ENCODE data around the gene SCG5. TPM values are rescaled to one million over a fixed set of nuclear protein-coding genes. Genes with fewer than 3 reads are reported as not detected.
A peak's percentile ranks its signal among the peaks of the same experiment; 100 is the strongest.
"Not testable (repeated sequence)": the region's sequence is repeated elsewhere in the genome, so short reads cannot be mapped to it uniquely, and the experiment has no call there.

SCG5 gene, protein sequence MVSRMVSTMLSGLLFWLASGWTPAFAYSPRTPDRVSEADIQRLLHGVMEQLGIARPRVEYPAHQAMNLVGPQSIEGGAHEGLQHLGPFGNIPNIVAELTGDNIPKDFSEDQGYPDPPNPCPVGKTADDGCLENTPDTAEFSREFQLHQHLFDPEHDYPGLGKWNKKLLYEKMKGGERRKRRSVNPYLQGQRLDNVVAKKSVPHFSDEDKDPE
- polyA plus RNA-seq (ENCODE audit: insufficient read length) = 18.2 TPM
- long read RNA-seq, donor 1, partial matches to known transcripts = 0 of 6 reads
- long read RNA-seq, donor 1, other reads (novel, unspliced or antisense) = 0 of 6 reads
- long read RNA-seq, donor 2, transcript SCG5-202 (6 exons, 1,235 nt) = major isoform, 6 of 9 reads
- long read RNA-seq, donor 2, partial matches to known transcripts = 0 of 9 reads
- long read RNA-seq, donor 2, other reads (novel, unspliced or antisense) = 0 of 9 reads
- long read RNA-seq, donor 3, partial matches to known transcripts = 0 of 4 reads
- long read RNA-seq, donor 3, other reads (novel, unspliced or antisense) = 0 of 4 reads
- long read RNA-seq, donor 4 = 0 reads
- long read RNA-seq, donor 5, transcript SCG5-202 (6 exons, 1,235 nt) = major isoform, 7 of 11 reads
- long read RNA-seq, donor 5, partial matches to known transcripts = 0 of 11 reads
- long read RNA-seq, donor 5, other reads (novel, unspliced or antisense) = 0 of 11 reads
- long read RNA-seq, donor 6, partial matches to known transcripts = 0 of 7 reads
- long read RNA-seq, donor 6, other reads (novel, unspliced or antisense) = 0 of 7 reads
- long read RNA-seq, donor 7, transcript SCG5-202 (6 exons, 1,235 nt) = major isoform, 7 of 13 reads
- long read RNA-seq, donor 7, transcript SCG5-201 (6 exons, 1,238 nt) = minor isoform, 5 of 13 reads
- long read RNA-seq, donor 7, partial matches to known transcripts = 0 of 13 reads
- long read RNA-seq, donor 7, other reads (novel, unspliced or antisense) = 0 of 13 reads
- long read RNA-seq, donor 8, partial matches to known transcripts = 0 of 3 reads
- long read RNA-seq, donor 8, other reads (novel, unspliced or antisense) = 0 of 3 reads

DNA sequence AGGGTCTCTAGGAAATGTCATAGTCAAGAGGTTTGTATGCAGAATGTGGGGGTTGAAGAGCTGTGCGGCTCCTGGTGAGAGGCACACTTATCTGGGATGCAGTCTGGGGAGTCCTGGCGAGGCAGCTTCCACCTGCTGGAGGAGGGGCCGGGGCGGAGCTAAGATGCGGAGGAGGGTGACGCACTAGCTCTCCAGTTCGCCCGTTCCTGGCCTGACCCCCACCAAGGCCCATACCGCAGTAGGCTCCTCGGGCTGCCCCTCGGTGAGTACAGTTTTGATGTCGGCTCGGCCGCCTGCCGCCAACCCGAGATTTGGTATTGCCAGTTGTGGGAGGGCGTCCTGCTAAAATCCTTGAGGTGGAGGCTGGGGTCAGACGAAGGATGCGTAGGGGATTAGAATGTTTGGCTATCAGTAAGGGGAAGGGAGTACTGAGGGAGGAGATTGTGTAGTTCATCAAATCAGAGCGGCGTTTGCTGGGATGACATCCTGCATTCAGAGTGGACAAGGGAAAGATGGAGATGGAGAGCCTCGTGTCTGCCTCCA lies at the start of gene SCG5:
SCG5 (plus strand) TSS at position 194 of the 543 bp plus-strand sequence. CDS start 1,883 bp downstream, outside the sequence.
- peak; percentile 68 for DNase-seq

DNA sequence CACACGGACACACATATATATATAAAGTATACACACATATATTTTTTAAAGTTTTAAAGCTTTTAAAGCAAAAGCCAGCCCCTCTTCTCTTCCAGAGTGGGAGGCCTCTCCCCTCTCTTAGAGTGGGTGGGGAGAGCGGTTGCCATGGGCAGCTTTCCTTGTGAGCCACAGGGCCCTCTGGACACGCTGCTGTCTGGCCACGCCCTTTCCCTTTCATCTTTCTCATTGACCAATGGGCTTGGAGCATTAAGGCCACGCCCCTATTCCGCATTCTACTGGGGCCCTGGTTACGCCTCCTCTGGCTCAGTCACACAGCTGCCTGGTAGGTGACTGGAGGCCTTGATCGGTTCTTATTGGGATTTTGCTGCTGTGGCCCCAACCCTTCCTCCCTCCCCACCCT lies 48.4 kb upstream of the SCG5 start, which contains the start of gene GOLGA8N:
GOLGA8N (plus strand) TSS at position 306 of the 400 bp plus-strand sequence.
- DNase-seq = not testable (repeated sequence)

DNA sequence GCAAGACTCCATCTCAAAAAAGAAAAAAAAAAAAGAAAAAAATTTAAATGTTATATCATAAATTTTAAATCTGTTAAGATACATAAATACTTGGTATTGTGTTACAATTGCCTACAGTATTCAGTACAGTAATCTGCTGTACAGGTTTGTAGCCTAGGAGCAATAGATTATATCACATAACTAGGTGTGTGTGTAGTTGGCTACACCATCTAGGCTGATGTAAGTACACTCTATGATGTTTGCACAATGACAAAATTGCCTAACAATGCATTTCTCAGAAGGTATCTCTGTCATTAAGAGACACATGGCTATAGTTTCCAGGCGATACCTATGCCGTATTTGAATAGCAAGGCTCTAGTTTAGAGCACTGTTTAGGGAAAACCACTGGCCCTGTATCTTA lies 32.0 kb upstream of the SCG5 start:
- not testable (repeated sequence) for DNase-seq

DNA sequence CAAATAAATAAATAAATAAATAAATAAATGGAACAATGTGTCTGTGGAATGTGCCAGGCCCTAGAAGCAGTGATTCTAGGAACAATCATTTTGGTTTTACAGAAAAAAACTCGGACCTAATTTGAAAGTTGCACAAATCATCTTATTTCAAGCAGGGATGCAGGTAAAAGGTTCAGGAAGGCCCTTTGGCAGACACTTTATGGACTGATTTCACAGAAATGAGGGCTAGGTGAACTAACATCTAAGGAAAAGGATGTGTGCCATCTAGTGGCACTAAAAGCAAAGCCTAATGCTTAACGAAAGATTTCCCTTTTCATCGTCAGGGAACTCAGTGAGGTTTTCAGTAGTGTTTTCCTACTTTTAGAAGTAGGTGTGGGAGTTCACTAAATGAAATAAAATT lies 30.8 kb upstream of the SCG5 start:
- peak; percentile 34 for DNase-seq

DNA sequence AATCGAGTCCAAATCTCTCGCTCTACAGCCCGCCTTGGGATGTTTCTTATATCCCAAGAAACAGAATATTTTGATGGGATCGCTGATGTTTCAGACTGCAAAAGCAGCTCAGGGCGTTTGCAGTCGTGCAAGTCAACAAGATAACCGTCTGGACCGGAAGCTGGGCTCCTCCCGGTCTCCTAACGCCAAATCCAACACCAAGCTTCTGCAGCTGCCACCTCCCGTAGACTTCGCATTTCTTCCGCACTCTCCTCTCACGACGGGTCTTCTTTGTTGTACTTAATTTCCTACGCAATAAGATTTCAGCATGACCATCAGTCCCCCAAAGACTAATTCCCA lies 26.8 kb upstream of the SCG5 start:
- DNase-seq = not testable (repeated sequence)

DNA sequence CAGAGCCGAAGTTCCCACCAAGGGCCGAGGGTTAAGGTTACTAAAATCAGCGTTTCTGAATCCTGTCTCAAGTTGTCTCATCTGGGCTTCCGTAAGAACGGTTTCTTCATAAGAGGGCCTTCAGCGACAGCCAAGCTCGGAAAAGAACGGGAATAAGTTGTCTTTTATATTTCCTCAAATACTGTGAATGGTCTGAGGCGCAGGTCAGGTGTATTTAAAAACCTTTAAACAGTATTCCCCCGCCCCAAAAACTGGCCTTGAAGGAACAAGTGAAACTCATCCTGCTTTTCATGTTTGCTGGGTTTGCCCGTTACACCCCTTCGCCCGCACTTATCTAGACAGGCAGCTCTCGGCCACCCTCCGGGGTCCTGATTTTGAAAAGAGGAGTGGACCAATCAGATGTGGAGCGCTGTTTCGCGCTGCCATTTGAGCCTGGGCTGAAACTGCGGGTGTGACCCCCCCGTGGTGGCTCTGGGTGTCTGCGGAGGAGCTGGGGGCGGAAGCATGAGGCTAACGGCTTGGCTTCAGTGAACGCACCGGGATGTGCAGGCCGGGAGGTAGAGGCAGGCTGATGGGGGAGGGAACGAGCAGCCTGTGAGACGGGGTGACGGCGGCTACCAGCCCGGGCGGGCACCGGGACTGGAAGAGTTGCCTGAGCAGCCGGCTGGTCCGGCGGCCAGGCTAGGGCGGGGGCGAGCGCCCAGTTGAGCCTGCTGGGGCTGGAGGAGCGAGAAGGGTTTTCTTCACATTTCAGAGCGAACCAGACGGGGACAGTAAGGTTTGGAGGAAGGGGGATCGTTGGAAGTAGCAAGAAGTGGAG lies 26.2 kb upstream of the SCG5 start, which contains the start of gene ARHGAP11A:
ARHGAP11A (plus strand) TSS at position 454 of the 820 bp plus-strand sequence. CDS start 708 bp downstream, outside the sequence.
- peak; percentile 94 for DNase-seq

DNA sequence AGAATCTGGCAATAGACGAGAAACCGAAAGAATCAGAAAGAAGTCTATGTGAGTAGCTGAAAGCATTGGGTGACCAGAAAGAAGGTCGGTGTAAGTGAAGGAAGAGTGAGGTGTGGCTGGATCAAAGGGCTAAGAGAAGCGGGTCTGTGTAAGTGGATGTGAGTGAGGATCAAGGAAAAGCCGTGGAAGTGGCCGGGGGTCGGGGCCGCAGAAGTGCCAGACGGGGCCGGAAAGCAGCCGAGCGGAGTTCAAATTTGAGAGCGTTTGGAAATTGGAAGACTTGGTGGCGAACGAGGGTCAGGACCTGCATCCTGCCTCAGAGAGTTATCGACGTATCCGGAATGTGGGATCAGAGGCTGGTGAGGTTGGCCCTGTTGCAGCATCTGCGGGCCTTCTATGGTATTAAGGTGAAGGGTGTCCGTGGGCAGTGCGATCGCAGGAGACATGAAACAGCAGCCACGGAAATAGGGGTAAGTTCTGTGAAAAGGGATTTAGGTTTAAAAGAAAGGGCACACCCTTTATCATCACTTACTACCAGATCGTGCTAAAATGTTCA lies 25.6 kb upstream of the SCG5 start:
- not testable (repeated sequence) for DNase-seq

DNA sequence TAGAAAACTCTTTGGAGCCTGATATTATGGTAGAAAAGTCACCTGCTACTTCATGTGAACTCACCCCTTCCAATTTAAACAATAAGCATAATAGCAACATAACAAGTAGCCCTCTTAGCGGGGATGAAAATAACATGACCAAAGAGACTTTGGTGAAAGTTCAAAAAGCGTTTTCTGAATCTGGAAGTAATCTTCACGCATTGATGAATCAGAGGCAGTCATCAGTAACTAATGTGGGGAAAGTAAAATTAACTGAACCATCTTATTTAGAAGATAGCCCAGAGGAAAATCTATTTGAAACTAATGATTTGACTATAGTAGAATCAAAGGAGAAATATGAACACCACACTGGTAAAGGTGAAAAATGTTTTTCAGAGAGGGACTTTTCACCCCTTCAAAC lies 5.1 kb upstream of the SCG5 start:
- no peak for DNase-seq

DNA sequence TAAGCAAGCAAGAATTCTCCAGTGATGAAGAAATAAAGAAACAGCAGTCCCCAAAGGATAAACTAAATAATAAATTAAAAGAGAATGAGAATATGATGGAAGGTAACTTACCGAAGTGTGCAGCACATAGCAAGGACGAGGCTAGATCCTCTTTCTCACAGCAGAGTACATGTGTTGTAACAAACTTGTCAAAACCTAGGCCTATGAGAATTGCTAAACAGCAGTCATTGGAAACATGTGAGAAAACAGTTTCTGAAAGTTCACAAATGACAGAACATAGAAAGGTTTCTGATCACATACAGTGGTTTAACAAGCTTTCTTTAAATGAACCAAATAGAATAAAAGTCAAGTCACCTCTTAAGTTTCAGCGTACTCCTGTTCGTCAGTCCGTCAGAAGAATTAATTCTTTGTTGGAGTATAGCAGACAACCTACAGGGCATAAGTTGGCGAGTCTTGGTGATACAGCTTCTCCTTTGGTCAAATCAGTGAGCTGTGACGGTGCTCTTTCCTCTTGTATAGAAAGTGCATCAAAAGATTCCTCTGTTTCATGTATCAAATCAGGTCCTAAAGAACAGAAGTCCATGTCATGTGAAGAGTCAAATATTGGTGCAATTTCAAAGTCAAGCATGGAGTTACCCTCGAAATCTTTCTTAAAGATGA lies 4.5 kb upstream of the SCG5 start:
- no peak for DNase-seq

DNA sequence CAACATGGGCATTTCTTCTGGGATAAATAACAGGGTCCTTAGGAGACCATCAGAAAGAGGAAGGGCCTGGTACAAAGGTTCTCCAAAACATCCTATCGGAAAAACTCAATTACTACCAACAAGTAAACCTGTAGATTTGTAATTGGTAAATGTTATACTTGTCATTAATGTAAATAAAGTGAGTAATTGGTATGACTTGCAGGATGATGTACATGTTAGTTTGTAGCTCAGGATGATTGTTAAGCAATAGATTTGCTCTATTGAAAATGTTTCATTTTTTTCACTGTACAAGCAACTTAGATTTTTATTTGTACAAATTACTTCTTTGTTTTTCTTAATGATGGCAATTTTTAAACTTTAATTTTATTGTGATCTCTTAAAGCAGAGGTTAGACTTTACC lies 3.8 kb upstream of the SCG5 start:
- no peak for DNase-seq

DNA sequence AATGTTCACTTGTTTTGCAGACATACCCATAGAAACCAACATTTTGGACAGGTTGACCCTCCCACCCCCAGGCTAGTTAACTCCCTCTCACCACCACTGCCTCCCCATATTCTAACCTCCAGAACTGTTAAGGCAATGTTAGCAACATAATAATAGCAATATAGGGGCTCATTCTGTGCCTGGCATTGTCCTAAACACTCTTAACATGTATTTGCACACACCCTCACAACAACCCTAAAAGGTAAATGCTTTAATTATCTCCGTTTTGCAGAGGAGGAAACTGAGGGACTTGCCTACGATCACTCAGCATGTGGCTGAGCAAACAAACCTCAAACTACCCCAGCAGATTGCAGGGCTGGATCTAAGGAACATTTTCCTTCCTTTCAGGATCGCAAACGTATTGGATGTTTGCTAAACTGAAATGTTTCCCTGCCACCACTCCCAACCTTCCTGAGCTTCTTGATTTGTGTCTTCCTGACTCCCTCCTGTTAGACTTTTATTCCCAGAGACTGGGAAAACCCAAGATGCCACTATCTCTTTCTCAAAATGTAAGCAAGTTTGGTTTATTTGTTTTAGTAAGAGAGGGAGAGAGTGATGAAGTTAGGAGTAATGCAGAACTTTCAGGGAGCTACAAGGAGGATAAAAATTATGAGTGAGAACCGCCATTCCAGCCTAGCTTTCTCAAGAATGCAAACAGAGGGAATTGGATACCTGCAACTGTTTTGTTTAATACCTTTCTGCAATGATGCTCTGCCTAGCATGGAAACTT lies 1.3 kb downstream of the SCG5 start:
- DNase-seq = no peak

DNA sequence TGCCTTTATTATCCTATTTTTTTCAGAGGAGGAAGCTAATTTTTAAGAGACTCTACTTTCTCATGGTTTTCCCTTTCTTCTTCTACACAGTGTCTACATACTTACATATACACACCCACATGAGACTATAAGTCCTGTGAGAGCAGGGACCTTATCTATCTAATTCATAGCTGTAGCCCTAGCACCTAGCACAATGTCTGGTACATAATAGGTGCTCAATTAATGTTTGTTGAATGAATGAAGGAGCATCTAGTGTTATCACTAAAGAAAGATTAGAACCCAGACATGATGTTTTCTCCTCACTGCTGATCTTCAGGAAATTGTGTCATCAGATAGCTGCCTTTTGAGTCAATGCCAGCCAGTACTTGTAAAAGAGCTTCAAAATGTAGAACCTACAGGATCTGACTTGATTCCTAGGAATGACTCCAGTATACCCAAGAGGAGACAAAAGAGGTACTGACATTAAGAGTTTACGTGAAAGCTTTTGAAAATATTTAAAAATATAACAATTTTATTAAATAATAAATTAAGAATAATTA lies 2.5 kb downstream of the SCG5 start:
- DNase-seq = no peak

DNA sequence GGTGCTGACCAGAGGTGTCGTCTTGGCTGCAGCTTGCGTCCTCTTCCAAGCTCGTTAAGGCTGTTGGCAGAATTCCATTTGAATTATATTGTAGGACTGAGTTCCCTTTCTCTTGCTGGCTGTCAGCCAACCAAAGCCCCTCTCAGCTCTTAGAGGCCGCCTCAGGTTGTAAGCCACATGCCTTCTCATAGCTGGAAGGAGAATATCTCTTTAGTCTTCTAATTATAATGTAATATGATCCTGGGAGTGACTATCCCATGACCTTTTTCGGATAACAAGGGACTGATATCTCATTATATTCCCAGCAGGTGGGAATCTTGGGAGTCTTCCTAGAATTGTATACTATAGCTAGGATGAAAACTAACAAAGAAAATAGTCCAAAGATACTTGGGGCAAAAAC lies 4.8 kb downstream of the SCG5 start:
- DNase-seq = peak; percentile 60

DNA sequence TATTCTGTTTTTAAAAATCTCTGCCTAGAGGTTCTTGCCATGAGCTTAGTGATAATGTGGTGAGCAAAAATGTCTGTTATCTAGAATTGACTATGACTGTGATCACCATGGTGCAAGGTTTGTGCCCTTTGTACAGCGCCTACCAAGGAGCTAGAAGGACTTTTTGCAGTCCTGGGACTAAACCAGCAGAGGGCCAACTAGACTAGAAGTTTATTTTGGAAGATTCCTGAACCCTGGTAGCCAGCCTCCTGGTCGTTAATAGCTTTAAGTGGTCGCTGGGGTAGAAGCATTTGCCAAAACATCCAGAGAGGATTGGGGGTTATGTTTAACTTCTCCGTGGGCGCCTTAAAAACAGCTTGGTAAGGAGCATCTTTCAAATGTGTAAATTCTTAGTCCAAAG lies 7.8 kb downstream of the SCG5 start:
- no peak for DNase-seq

DNA sequence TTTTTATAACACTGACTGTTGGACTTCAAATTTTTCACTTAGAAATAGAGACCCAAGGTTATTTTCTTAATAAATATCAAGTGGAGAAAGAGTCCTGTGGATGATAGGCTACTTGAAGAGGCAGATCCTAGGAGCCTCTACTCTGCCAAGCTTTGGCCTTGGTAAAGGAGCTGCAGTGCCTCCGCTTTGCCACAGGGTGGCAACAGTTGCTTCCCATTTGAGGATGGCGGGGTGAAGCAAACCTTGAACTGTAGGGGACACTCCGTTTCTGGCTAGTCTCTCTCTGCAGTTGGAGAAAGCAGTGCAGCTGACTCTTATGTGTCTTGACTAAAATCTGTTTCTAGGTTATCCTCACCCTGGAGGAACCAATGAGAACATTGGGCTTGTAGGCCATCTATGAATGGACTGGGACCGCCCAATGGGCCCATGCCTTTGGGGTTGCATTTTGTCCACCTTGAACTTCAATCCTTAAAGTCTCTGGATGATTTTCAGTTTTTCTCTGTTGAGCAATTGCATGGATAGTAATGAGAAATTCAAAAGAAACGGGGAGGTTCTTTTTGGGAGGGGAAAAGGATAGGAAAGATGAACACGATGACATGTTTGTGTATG lies 9.8 kb downstream of the SCG5 start:
- DNase-seq = no peak

DNA sequence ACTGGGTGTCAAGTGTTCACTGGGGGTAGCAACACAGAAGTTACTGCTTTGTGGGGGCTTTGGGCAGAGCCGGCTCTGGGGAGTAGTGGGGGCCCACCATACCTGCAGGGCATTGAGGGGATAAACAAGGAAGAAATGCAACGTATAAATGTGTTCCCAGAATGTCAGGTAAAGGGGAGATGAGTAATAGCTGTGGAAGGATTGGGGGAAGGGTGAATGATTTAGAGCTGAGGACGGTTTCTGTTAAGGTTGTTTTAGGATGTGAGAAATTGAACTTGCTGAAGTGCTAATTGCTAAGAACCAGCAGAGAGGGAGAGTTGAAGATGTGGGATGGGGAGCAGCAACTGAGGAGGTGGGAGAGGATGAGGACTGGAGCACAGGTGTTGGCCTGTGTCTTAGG lies 10.7 kb downstream of the SCG5 start:
- DNase-seq = no peak

DNA sequence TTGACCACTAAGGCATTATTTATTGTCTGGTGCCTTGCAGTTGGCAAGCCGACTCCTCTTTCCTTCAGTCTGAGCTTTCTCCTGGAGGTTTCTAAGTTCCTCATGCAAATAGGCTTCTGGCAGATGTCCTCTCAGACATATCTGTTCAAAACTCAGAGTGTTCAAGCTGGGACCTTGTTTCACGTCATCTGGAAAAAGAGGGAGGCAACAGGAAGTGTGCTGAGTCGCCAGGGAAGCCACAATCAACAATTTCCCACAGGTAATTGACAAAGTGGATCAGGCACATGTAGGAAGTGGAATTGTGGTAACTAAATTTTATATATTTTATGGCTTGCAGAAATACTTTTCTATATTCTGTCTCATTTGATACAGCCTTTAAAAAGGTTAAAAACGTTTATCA lies 14.6 kb downstream of the SCG5 start:
- DNase-seq = no peak

DNA sequence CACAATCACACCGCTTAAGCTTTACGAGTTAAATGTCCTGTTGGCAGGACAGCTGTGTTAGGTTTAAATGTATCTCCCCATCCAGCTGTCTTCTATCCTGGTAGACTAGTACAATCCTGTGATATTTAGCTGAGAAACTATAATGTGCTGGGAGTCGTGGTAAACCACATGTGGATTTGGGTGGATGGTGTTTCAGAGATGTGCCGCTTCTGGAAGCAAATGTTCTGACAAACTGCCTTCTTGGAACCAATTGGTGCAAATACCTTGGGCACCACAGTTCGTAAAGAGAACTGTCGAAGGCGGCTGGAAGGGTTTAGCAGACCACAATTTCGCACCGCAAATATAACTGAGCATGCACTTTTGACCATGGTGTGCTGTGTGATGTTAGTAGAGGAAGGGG lies 15.0 kb downstream of the SCG5 start:
- DNase-seq = no peak
